SH-SY5Y (cell line): ENCODE results near the gene HOXB9.

ENCODE experiments used
- GATA2 ChIP-seq: IDR thresholded peaks from 2 replicates; pipeline ENCODE4 v1.6.1; 2011; ENCODE audit warnings: mild to moderate bottlenecking, low read depth, low read length
- GATA3 ChIP-seq: IDR thresholded peaks from 2 replicates; pipeline ENCODE4 v1.6.1; 2011; ENCODE audit warnings: low read depth, mild to moderate bottlenecking, low read length, moderate library complexity

GRCh38 chr17:48625495-48626244 is 488 bp downstream of the HOXB9 start:
- TF ChIP-seq GATA2: no peak
- TF ChIP-seq GATA3: no peak
